ENCODE measurements around the gene LBH. TPM values are rescaled to one million over a fixed set of nuclear protein-coding genes. Genes with fewer than 3 reads are reported as not detected.

Gene LBH
- polyA plus RNA-seq, 2 donors: 3.1 to 4.5 TPM

DNA sequence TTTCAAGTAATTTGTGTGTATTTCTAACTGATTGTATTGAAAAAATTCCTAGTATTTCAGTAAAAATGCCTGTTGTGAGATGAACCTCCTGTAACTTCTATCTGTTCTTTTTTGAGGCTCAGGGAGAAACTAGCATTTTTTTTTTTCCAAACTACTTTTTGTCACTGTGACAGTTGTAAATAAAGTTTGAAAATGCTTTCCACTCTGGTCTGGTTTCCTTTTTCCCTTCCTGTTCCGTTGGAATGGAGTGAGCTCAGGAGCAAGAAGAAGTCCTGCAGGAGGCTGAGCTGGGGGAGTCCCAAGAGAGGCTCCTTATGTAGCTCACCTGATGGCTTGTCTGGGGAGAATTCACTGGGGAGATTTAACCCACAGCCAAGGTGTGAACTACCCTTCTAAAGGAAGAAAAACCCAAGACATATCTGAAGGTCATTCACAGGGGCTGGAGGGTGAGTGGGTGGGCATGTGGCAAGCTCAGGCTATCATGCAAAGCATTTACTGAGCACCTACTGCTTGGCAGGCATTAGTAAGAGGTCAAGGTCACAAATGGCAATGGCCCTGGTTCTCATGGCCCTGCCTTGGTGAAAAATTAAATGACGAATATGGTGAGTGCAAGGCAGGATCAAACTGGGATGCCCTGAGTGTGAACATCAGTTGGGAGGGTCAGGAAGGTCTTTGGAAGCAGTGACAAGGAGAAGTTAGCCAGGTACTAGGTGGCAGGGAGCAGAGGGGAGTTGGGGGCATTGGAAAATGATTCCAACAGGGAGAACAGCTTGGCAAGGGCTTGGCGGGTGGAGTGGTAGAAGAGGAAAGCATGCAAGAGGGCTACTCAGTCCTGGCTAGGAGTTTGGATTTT, 28.7 kb downstream of the LBH start:
- H3K4me3 ChIP-seq (ENCODE audit: low read depth in 1 of 2, low read length in 2 of 2): no peak overlapping the region
- H3K36me3 ChIP-seq (ENCODE audit: control insufficient read depth in 2 of 2, insufficient read depth in 2 of 2, low read length in 1 of 2): peaks cover 0 to 15% of the 10 kb centered on the region in 2 donors
- no peaks in the 10 kb centered on the region for H3K9me3 ChIP-seq (ENCODE audit: control insufficient read depth in 2 of 2, insufficient read depth in 1 of 2, low read depth in 1 of 2, low read length in 1 of 2)
- H3K27me3 ChIP-seq (ENCODE audit: control insufficient read depth in 1 of 2, insufficient read depth in 2 of 2, low read length in 2 of 2): no peaks in the 10 kb centered on the region
- peaks cover 0 to 4% of the 10 kb centered on the region in 2 donors for H3K4me1 ChIP-seq (ENCODE audit: control insufficient read depth in 2 of 2, insufficient read depth in 2 of 2, low read length in 1 of 2)
- H3K27ac ChIP-seq (ENCODE audit: low read depth in 2 of 2, low read length in 1 of 2): no peak overlapping the region
- 85 to 86% methylated on average over 3 of the region's 3 CpGs for WGBS, 2 donors

DNA sequence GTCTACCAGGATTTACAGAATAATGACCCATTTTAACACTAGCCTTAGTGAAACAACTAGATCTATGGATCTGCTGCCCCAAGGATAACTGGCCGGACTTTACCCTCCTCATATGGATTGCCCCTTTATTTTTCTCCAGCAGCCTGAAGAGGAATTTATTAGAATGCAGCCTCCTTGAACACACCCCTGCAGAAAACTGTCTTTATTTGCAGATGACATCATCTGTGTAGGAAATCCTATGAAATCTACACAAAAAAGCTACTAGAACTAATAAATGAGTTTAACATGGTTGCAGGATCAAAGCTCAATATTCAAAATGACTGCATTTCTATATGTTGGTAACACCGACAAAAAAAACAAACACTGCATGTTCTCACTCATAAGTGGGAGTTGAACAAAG, 29.6 kb downstream of the LBH start:
- H3K4me1 ChIP-seq (ENCODE audit: control insufficient read depth in 2 of 2, insufficient read depth in 2 of 2, low read length in 1 of 2): no peaks in the 10 kb centered on the region
- WGBS, 2 donors: 66 to 70% methylated on average over 2 of the region's 2 CpGs
- H3K4me3 ChIP-seq (ENCODE audit: low read depth in 1 of 2, low read length in 2 of 2): no peak overlapping the region
- no peaks in the 10 kb centered on the region for H3K27me3 ChIP-seq (ENCODE audit: control insufficient read depth in 1 of 2, insufficient read depth in 2 of 2, low read length in 2 of 2)
- no peaks in the 10 kb centered on the region for H3K9me3 ChIP-seq (ENCODE audit: control insufficient read depth in 2 of 2, insufficient read depth in 1 of 2, low read depth in 1 of 2, low read length in 1 of 2)
- peaks cover 0 to 15% of the 10 kb centered on the region in 2 donors for H3K36me3 ChIP-seq (ENCODE audit: control insufficient read depth in 2 of 2, insufficient read depth in 2 of 2, low read length in 1 of 2)
- no peak overlapping the region for H3K27ac ChIP-seq (ENCODE audit: low read depth in 2 of 2, low read length in 1 of 2)

GRCh38 chr2:30261695-30262211, 30.4 kb downstream of the LBH start:
- Histone ChIP-seq H3K27me3 (ENCODE audit: control insufficient read depth in 1 of 2, insufficient read depth in 2 of 2, low read length in 2 of 2) (no peaks in the 10 kb centered on the region), H3K36me3 (ENCODE audit: control insufficient read depth in 2 of 2, insufficient read depth in 2 of 2, low read length in 1 of 2) (peaks cover 0 to 15% of the 10 kb centered on the region in 2 donors), H3K27ac (ENCODE audit: low read depth in 2 of 2, low read length in 1 of 2) (no peak overlapping the region), H3K4me3 (ENCODE audit: low read depth in 1 of 2, low read length in 2 of 2) (no peak overlapping the region), H3K4me1 (ENCODE audit: control insufficient read depth in 2 of 2, insufficient read depth in 2 of 2, low read length in 1 of 2) (peaks cover 2 to 4% of the 10 kb centered on the region in 2 donors), H3K9me3 (ENCODE audit: control insufficient read depth in 2 of 2, insufficient read depth in 1 of 2, low read depth in 1 of 2, low read length in 1 of 2) (no peaks in the 10 kb centered on the region)

DNA sequence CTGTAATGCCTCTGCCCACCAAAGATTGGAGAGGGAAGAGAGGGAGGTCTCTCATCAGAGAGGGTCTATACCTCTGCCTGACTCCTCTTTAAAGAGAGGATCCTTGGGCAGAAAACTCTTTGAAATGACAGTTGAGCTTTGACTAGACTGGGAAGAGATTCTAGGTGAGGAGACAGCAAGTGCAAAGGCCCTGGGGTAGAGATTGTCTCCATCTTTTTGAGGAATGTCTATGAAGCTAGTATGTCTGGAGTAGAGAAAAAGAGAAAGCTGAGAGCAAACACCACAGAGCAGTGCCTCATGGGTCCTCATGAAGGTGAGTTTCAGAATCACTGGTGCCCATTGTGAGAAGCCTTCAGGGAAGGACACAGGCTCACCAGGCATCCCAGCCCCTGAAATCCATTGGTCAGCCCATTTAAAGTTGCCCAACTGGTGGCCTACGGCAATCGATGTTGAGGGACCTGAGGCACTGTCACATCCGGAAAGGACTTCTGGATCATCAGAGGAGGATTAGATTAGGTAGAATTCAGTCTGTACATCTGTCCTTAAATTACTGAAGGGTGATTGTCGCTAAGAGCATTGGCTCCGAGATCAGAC, 31.5 kb downstream of the LBH start:
- H3K4me1 ChIP-seq (ENCODE audit: control insufficient read depth in 2 of 2, insufficient read depth in 2 of 2, low read length in 1 of 2): peaks cover 2 to 4% of the 10 kb centered on the region in 2 donors
- 96 to 97% methylated on average over 5 of the region's 5 CpGs for whole genome bisulfite sequencing, 2 donors
- no peaks in the 10 kb centered on the region for H3K9me3 ChIP-seq (ENCODE audit: control insufficient read depth in 2 of 2, insufficient read depth in 1 of 2, low read depth in 1 of 2, low read length in 1 of 2)
- H3K36me3 ChIP-seq (ENCODE audit: control insufficient read depth in 2 of 2, insufficient read depth in 2 of 2, low read length in 1 of 2): peaks cover 0 to 11% of the 10 kb centered on the region in 2 donors
- no peak overlapping the region for H3K4me3 ChIP-seq (ENCODE audit: low read depth in 1 of 2, low read length in 2 of 2)
- H3K27me3 ChIP-seq (ENCODE audit: control insufficient read depth in 1 of 2, insufficient read depth in 2 of 2, low read length in 2 of 2): no peaks in the 10 kb centered on the region
- H3K27ac ChIP-seq (ENCODE audit: low read depth in 2 of 2, low read length in 1 of 2): no peak overlapping the region

GRCh38 chr2:30264274-30264673, 32.9 kb downstream of the LBH start:
- 74 to 79% methylated on average over 3 of the region's 3 CpGs for WGBS, 2 donors
- peaks cover 0 to 1% of the 10 kb centered on the region in 2 donors for H3K36me3 ChIP-seq (ENCODE audit: control insufficient read depth in 2 of 2, insufficient read depth in 2 of 2, low read length in 1 of 2)
- no peak overlapping the region for H3K4me3 ChIP-seq (ENCODE audit: low read depth in 1 of 2, low read length in 2 of 2)
- H3K4me1 ChIP-seq (ENCODE audit: control insufficient read depth in 2 of 2, insufficient read depth in 2 of 2, low read length in 1 of 2): peaks cover 6 to 7% of the 10 kb centered on the region in 2 donors
- no peaks in the 10 kb centered on the region for H3K27me3 ChIP-seq (ENCODE audit: control insufficient read depth in 1 of 2, insufficient read depth in 2 of 2, low read length in 2 of 2)
- H3K27ac ChIP-seq (ENCODE audit: low read depth in 2 of 2, low read length in 1 of 2): no peak overlapping the region
- no peaks in the 10 kb centered on the region for H3K9me3 ChIP-seq (ENCODE audit: control insufficient read depth in 2 of 2, insufficient read depth in 1 of 2, low read depth in 1 of 2, low read length in 1 of 2)

DNA sequence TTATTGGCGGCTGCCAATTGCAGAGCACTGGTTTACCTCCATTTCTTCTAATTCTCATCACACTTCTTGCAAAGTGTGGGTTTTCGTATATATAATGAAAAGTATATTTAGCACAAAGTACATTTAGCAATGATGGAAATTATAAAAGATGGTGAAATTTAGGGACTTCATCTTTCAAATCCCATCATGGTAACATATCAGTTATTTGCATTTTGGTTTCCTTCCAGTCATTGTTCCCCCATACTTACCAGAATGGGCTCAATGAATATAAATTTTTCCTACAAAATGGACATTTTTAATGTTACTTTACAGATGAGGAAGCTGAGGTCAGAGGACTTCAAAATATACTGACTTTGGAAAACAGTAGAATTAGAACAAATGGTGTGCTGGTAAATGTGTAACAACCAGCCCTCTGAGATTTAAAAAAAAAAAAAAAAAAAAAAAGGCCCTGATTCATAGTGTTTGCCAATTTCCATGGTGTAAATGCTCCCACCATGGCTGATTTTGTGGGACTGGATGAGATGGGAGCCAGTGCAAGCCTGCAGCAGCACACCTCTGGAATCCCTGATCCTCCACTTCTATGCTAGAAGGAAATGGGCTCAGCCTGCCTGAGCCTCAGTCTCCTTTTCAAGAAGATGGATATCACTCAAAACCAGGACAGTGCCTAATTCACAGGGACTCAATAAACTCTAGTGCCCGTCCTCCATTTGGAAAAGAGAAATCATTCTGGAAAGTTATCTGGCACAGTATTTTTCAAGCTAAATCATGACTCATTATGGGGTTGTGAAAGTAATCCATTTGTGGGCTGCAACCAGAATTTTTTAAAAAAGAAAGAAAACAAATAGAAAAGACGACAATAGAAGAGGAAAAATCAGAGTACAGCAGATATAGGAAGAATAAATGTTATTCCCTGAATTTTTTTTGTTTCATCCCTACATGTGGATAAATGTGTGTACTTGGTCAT, 34.0 kb downstream of the LBH start:
- Histone ChIP-seq H3K27me3 (ENCODE audit: control insufficient read depth in 1 of 2, insufficient read depth in 2 of 2, low read length in 2 of 2) (no peaks in the 10 kb centered on the region), H3K27ac (ENCODE audit: low read depth in 2 of 2, low read length in 1 of 2) (peak overlapping the region in 1 of 2 donors; percentile 15), H3K9me3 (ENCODE audit: control insufficient read depth in 2 of 2, insufficient read depth in 1 of 2, low read depth in 1 of 2, low read length in 1 of 2) (no peaks in the 10 kb centered on the region), H3K4me3 (ENCODE audit: low read depth in 1 of 2, low read length in 2 of 2) (no peak overlapping the region), H3K4me1 (ENCODE audit: control insufficient read depth in 2 of 2, insufficient read depth in 2 of 2, low read length in 1 of 2) (peaks cover 6 to 7% of the 10 kb centered on the region in 2 donors), H3K36me3 (ENCODE audit: control insufficient read depth in 2 of 2, insufficient read depth in 2 of 2, low read length in 1 of 2) (no peaks in the 10 kb centered on the region)
- 64 to 76% methylated on average over 4 of the region's 4 CpGs for WGBS, 2 donors

- peaks cover 6 to 7% of the 10 kb centered on the region in 2 donors for H3K4me1 ChIP-seq (ENCODE audit: control insufficient read depth in 2 of 2, insufficient read depth in 2 of 2, low read length in 1 of 2)
- no peak overlapping the region for H3K4me3 ChIP-seq (ENCODE audit: low read depth in 1 of 2, low read length in 2 of 2)
- 61 to 68% methylated on average over 7 of the region's 7 CpGs for WGBS, 2 donors
- no peaks in the 10 kb centered on the region for H3K36me3 ChIP-seq (ENCODE audit: control insufficient read depth in 2 of 2, insufficient read depth in 2 of 2, low read length in 1 of 2)
- H3K27me3 ChIP-seq (ENCODE audit: control insufficient read depth in 1 of 2, insufficient read depth in 2 of 2, low read length in 2 of 2): no peaks in the 10 kb centered on the region
- peak overlapping the region; percentile 15 to 73 for H3K27ac ChIP-seq (ENCODE audit: low read depth in 2 of 2, low read length in 1 of 2)
- H3K9me3 ChIP-seq (ENCODE audit: control insufficient read depth in 2 of 2, insufficient read depth in 1 of 2, low read depth in 1 of 2, low read length in 1 of 2): no peaks in the 10 kb centered on the region
These were observed 34.8 kb downstream of the LBH start for GRCh38 chr2:30266051-30266621.

GRCh38 chr2:30266705-30267104, 35.4 kb downstream of the LBH start:
- H3K9me3 ChIP-seq (ENCODE audit: control insufficient read depth in 2 of 2, insufficient read depth in 1 of 2, low read depth in 1 of 2, low read length in 1 of 2): no peaks in the 10 kb centered on the region
- H3K27me3 ChIP-seq (ENCODE audit: control insufficient read depth in 1 of 2, insufficient read depth in 2 of 2, low read length in 2 of 2): no peaks in the 10 kb centered on the region
- H3K27ac ChIP-seq (ENCODE audit: low read depth in 2 of 2, low read length in 1 of 2): peak overlapping the region in 1 of 2 donors; percentile 24
- no peaks in the 10 kb centered on the region for H3K36me3 ChIP-seq (ENCODE audit: control insufficient read depth in 2 of 2, insufficient read depth in 2 of 2, low read length in 1 of 2)
- 90 to 91% methylated on average over 5 of the region's 5 CpGs for WGBS, 2 donors
- H3K4me3 ChIP-seq (ENCODE audit: low read depth in 1 of 2, low read length in 2 of 2): no peak overlapping the region
- peaks cover 7 to 8% of the 10 kb centered on the region in 2 donors for H3K4me1 ChIP-seq (ENCODE audit: control insufficient read depth in 2 of 2, insufficient read depth in 2 of 2, low read length in 1 of 2)
